ENCODE measurements around the gene HK1. TPM values are rescaled to one million over a fixed set of nuclear protein-coding genes. Genes with fewer than 3 reads are reported as not detected.
A peak's percentile ranks its signal among the peaks of the same experiment; 100 is the strongest.

HK1 gene
- total and polyA plus RNA-seq, 2 of the 4 experiments (the other 2 are of a cell fraction), result 53.7 to 90.5 TPM

DNA sequence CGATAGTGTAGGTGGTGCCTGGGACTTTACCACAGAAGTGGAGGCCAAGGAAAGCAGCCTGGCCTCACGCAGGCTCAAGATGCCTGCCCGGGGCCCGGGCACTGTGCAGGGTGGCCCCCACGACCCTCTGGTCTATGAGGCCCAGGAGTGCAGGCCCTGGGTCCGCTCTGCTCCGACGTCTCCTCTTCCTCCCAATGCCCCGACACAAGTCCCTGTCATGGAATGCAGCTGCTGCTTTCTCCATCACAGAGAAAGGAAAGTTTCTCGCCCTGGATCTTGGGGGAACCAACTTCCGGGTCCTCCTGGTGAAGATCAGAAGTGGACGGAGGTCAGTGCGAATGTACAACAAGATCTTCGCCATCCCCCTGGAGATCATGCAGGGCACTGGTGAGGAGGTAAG, 28.3 kb upstream of the HK1 start:
- intact Hi-C loops (cut with micrococcal nuclease), result no loop called here
- Histone ChIP-seq H3K79me1 (ENCODE audit: low read depth in 1 of 2, low read length in 2 of 2) (no peaks in the 10 kb centered on the region), H3K27me3 (ENCODE audit: control insufficient read depth, insufficient read depth, low read length) (peaks cover 27% of the 10 kb centered on the region), H3K4me2 (ENCODE audit: low read depth, low read length) (no peak overlapping the region), H2BK5ac (ENCODE audit: low read depth, low read length, poor library complexity, severe bottlenecking) (no peak overlapping the region), H2AK5ac (ENCODE audit: low read depth, low read length) (no peak overlapping the region), H2AFZ (replicated peaks; ENCODE audit: low read length, poor library complexity) (peak overlapping the region; percentile 51), H2AK9ac (replicated peaks; ENCODE audit: low read depth, low read length, poor library complexity) (no peak overlapping the region), H2BK120ac (ENCODE audit: low read depth, low read length) (no peak overlapping the region), H3K4me3 (ENCODE audit: insufficient read depth, low read depth, low read length) (no peak overlapping the region), H4K20me1 (ENCODE audit: insufficient read depth, low read length) (no peaks in the 10 kb centered on the region), H3K36me3 (ENCODE audit: control insufficient read depth, insufficient read depth, low read length) (no peaks in the 10 kb centered on the region), H3K9ac (ENCODE audit: low read depth, low read length) (no peak overlapping the region), H3K4me1 (ENCODE audit: control insufficient read depth, insufficient read depth, low read length) (no peaks in the 10 kb centered on the region), H3K14ac (replicated peaks; ENCODE audit: low read depth, low read length) (no peak overlapping the region), H4K8ac (ENCODE audit: low read depth in 2 of 2, low read length in 2 of 2) (no peak overlapping the region), H3K27ac (ENCODE audit: insufficient read depth, low read length) (no peak overlapping the region), H3K9me1 (ENCODE audit: insufficient read depth, low read length) (no peaks in the 10 kb centered on the region), H2BK15ac (ENCODE audit: low read depth, low read length) (no peak overlapping the region), H4K91ac (ENCODE audit: insufficient read depth, low read depth, low read length) (no peak overlapping the region), H3K56ac (ENCODE audit: extremely low read depth, insufficient read depth, low read length) (no peak overlapping the region), H3K4ac (ENCODE audit: low read depth, low read length) (no peak overlapping the region), H3K23ac (ENCODE audit: low read depth, low read length) (no peak overlapping the region), H3K9me3 (ENCODE audit: control insufficient read depth, insufficient read depth, low read length) (no peaks in the 10 kb centered on the region), H2BK20ac (ENCODE audit: low read depth, low read length) (no peak overlapping the region), H4K5ac (ENCODE audit: low read depth, low read length) (no peak overlapping the region), H3K18ac (ENCODE audit: low read depth, low read length) (no peak overlapping the region)
- ChIA-PET POLR2A (ENCODE audit: unreplicated experiment) (no interaction called here), CTCF (no interaction called here)
- DNase-seq (no peak), ATAC-seq (ENCODE audit: low read depth) (no peak)
- 82% methylated on average over 7 of the region's 14 CpGs; no CpG with 5 or more reads in 1 of the 2 experiments for WGBS, 2 experiments (ENCODE audit: extremely low coverage in 2 of 2, insufficient read length in 1 of 2)
- TF ChIP-seq MXI1 (IDR thresholded peaks at IDR 0.05; ENCODE audit: borderline replicate concordance, low read depth, low read length) (no peak), RFX5 (IDR thresholded peaks at IDR 0.05; ENCODE audit: low read depth, low read length) (no peak), RAD21 (IDR thresholded peaks at IDR 0.05; ENCODE audit: low read length) (no peak), POLR2A (IDR thresholded peaks at IDR 0.05; ENCODE audit: low read depth, low read length) (no peak), MAZ (IDR thresholded peaks at IDR 0.05; ENCODE audit: borderline replicate concordance, low read depth, low read length) (no peak), SMC3 (IDR thresholded peaks at IDR 0.05; ENCODE audit: low read depth, low read length) (no peak), BHLHE40 (IDR thresholded peaks at IDR 0.05; ENCODE audit: low read depth, low read length) (no peak), CHD1 (IDR thresholded peaks at IDR 0.05; ENCODE audit: low read depth, low read length) (no peak), MAFK (IDR thresholded peaks at IDR 0.05; ENCODE audit: low read depth, low read length) (no peak), CEBPB (IDR thresholded peaks at IDR 0.05; ENCODE audit: low read depth, low read length) (no peak), RCOR1 (IDR thresholded peaks at IDR 0.05; ENCODE audit: insufficient replicate concordance, low read length) (no peak), NFE2L2 (IDR thresholded peaks at IDR 0.05; ENCODE audit: low read depth, low read length) (no peak), FOS (IDR thresholded peaks at IDR 0.05; ENCODE audit: low read depth, low read length) (no peak)
- TF ChIP-seq, protein P1, sequence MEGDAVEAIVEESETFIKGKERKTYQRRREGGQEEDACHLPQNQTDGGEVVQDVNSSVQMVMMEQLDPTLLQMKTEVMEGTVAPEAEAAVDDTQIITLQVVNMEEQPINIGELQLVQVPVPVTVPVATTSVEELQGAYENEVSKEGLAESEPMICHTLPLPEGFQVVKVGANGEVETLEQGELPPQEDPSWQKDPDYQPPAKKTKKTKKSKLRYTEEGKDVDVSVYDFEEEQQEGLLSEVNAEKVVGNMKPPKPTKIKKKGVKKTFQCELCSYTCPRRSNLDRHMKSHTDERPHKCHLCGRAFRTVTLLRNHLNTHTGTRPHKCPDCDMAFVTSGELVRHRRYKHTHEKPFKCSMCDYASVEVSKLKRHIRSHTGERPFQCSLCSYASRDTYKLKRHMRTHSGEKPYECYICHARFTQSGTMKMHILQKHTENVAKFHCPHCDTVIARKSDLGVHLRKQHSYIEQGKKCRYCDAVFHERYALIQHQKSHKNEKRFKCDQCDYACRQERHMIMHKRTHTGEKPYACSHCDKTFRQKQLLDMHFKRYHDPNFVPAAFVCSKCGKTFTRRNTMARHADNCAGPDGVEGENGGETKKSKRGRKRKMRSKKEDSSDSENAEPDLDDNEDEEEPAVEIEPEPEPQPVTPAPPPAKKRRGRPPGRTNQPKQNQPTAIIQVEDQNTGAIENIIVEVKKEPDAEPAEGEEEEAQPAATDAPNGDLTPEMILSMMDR (conservative IDR thresholded peaks at IDR 0.05; ENCODE audit: low read depth, low read length), result no peak
- TF ChIP-seq, protein P2, sequence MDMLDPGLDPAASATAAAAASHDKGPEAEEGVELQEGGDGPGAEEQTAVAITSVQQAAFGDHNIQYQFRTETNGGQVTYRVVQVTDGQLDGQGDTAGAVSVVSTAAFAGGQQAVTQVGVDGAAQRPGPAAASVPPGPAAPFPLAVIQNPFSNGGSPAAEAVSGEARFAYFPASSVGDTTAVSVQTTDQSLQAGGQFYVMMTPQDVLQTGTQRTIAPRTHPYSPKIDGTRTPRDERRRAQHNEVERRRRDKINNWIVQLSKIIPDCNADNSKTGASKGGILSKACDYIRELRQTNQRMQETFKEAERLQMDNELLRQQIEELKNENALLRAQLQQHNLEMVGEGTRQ (IDR thresholded peaks at IDR 0.05; ENCODE audit: low read depth, low read length), result no peak
- TF ChIP-seq, protein P3, sequence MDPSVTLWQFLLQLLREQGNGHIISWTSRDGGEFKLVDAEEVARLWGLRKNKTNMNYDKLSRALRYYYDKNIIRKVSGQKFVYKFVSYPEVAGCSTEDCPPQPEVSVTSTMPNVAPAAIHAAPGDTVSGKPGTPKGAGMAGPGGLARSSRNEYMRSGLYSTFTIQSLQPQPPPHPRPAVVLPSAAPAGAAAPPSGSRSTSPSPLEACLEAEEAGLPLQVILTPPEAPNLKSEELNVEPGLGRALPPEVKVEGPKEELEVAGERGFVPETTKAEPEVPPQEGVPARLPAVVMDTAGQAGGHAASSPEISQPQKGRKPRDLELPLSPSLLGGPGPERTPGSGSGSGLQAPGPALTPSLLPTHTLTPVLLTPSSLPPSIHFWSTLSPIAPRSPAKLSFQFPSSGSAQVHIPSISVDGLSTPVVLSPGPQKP (IDR thresholded peaks at IDR 0.05; ENCODE audit: borderline replicate concordance, low read depth, low read length), result no peak
- in situ Hi-C loops (cut with MboI; ENCODE audit: low sequenced_read_pairs), result no loop called here
- no TSS peak for BruUV-seq (replicated peaks)
- dilution Hi-C loops (cut with HindIII; ENCODE audit: low sequenced_read_pairs, unreplicated experiment), result no loop called here
